WERI-Rb-1 (cell line): ENCODE measurements around the gene RASGRP1.

Experiments
- DNase-seq: peaks from one replicate; pipeline ENCODE4 v3.0.0-alpha.2; 2020
- H3K27ac ChIP-seq: fragments of 250-450 bp; sonication (Bioruptor Pico); 2 replicates; pipeline ENCODE4 v1.5.1; 2020; ENCODE audit warnings: mild to moderate bottlenecking, moderate library complexity
- H3K27me3 ChIP-seq: fragments of 250-450 bp; sonication (Bioruptor Pico); 2 replicates; pipeline ENCODE4 v1.5.1; 2021; ENCODE audit warnings: mild to moderate bottlenecking, low read depth, moderate library complexity; ENCODE audit not compliant: insufficient read depth, severe bottlenecking
- H3K36me3 ChIP-seq: fragments of 250-450 bp; sonication (Bioruptor Pico); 2 replicates; pipeline ENCODE4 v1.5.1; 2020; ENCODE audit warnings: mild to moderate bottlenecking, moderate library complexity
- H3K4me3 ChIP-seq: 2 replicates; pipeline ENCODE4 v1.5.1; 2011; ENCODE audit warnings: low read depth, mild to moderate bottlenecking, control low read depth, low read length
- H3K9me3 ChIP-seq: fragments of 250-450 bp; sonication (Bioruptor Pico); 2 replicates; pipeline ENCODE4 v1.5.1; 2021; ENCODE audit warnings: mild to moderate bottlenecking, moderate library complexity; ENCODE audit not compliant: severe bottlenecking
- TF ChIP-seq, protein P1 (sequence below): IDR thresholded peaks from 2 replicates; pipeline ENCODE4 v1.5.1; 2011; ENCODE audit warnings: low read depth, mild to moderate bottlenecking, control low read depth, inconsistent platforms, low read length

The RASGRP1 gene

GRCh38 chr15:38470816-38471215 is 93.8 kb downstream of the RASGRP1 start:
- no peak overlapping the region for H3K27ac ChIP-seq
- TF ChIP-seq, protein P1, sequence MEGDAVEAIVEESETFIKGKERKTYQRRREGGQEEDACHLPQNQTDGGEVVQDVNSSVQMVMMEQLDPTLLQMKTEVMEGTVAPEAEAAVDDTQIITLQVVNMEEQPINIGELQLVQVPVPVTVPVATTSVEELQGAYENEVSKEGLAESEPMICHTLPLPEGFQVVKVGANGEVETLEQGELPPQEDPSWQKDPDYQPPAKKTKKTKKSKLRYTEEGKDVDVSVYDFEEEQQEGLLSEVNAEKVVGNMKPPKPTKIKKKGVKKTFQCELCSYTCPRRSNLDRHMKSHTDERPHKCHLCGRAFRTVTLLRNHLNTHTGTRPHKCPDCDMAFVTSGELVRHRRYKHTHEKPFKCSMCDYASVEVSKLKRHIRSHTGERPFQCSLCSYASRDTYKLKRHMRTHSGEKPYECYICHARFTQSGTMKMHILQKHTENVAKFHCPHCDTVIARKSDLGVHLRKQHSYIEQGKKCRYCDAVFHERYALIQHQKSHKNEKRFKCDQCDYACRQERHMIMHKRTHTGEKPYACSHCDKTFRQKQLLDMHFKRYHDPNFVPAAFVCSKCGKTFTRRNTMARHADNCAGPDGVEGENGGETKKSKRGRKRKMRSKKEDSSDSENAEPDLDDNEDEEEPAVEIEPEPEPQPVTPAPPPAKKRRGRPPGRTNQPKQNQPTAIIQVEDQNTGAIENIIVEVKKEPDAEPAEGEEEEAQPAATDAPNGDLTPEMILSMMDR, result no peak
- H3K4me3 ChIP-seq, result no peak overlapping the region
- no peaks in the 10 kb centered on the region for H3K27me3 ChIP-seq
- DNase-seq, result no peak
- H3K9me3 ChIP-seq, result no peaks in the 10 kb centered on the region
- peaks cover 28% of the 10 kb centered on the region for H3K36me3 ChIP-seq

DNA sequence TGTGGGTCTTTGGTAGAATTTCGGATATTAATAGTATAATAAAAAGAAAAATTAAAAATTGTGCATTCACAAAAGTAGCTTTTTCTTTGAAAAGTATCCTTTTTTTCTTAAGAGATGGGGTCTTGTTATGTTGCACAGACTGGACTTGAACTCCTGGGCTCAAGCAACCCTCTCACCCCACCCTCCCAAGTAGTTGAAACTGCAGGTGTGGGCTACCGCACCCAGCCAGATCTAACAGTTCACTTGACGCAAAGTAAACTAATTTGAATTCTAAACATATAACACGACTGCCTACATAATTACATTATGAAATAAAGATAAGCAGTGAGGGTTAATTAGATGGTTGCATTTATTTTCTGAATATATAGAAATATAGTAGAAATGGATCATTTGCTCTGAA is 99.9 kb downstream of the RASGRP1 start:
- H3K36me3 ChIP-seq, result peaks cover 3% of the 10 kb centered on the region
- no peak overlapping the region for H3K27ac ChIP-seq
- no peak for DNase-seq
- H3K4me3 ChIP-seq, result no peak overlapping the region
- no peaks in the 10 kb centered on the region for H3K9me3 ChIP-seq
- H3K27me3 ChIP-seq, result no peaks in the 10 kb centered on the region
- TF ChIP-seq, protein P1, result no peak

DNA sequence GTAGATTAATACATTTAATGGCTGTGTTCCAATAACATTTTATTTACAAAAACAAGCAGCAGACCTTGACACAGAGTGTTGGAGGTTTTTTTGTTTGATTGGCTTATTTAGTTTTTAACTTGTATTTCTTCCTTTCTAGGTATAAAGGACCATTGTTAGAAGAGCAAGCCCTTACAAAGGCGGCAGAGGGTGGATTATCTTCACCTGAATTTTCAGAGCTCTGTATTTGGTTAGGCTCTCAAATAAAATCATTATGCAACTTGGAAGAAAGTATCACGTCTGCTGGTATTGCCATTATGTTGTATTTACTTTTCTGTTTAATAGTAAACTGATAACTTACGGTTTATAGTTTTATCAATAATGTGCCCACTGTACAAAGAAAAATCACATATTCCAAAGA is 100.7 kb downstream of the RASGRP1 start:
- no peak overlapping the region for H3K27ac ChIP-seq
- no peak overlapping the region for H3K4me3 ChIP-seq
- no peak for DNase-seq
- H3K9me3 ChIP-seq, result no peaks in the 10 kb centered on the region
- H3K27me3 ChIP-seq, result no peaks in the 10 kb centered on the region
- TF ChIP-seq, protein P1, result no peak
- peaks cover 5% of the 10 kb centered on the region for H3K36me3 ChIP-seq

DNA sequence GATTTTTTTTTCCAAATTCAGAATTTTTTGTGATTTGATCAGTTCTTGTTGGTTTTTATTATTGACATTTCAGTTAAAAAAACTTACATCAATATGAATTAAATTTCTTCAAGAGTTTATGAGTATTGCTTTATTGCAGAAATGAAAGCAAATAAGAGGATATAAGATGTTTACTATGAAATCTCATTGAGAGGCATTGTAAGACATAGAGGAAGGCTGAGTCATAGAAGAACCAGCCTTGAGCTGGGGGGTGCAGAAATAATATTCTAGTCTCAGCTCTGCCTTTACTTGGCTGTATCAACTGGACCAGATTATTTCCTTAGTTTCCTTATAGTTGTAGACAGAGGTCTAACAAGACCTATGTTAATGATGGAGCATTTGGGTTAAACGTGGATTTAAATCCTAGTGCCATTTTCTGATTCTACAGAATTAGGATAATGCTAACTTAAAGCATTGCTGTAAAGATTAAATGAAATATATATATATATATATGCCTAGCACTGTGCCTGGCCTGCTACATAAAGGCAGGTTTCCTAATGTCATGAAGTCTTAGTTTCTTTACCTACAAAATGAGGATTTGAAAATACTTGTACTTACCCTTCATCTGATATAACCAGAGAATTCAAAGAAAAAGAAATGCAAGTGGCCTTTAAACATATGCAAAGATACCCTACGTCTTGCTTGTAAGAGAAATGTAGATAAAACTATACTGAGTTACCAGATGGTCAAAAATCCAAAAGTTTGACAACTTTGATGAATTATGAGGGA is 103.4 kb downstream of the RASGRP1 start:
- TF ChIP-seq, protein P1, result no peak
- H3K27me3 ChIP-seq, result no peaks in the 10 kb centered on the region
- H3K4me3 ChIP-seq, result no peak overlapping the region
- no peak for DNase-seq
- H3K27ac ChIP-seq, result no peak overlapping the region
- H3K36me3 ChIP-seq, result peaks cover 3% of the 10 kb centered on the region; the same call in 1 of the 2 replicates
- H3K9me3 ChIP-seq, result no peaks in the 10 kb centered on the region

DNA sequence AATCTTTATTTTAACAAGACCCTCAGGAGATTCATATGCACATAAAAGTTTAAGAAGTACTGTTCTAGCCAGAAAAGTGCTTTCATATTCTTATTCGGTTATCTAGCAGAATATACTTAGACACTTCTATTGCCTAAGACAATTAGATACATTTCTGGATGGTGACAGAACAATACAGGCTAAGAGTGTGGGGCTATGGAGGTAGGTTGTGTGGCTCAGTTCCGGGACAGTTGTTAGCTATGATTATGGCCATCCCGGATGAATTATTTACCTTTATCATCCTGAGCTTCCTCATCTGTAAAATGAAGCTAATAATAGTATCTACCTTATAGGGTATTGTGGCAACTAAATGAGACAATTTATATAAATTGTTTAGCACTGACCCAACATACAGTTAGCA is 104.1 kb downstream of the RASGRP1 start:
- no peaks in the 10 kb centered on the region for H3K9me3 ChIP-seq
- peaks cover 3% of the 10 kb centered on the region; the same call in 1 of the 2 replicates for H3K36me3 ChIP-seq
- TF ChIP-seq, protein P1, result no peak
- H3K27ac ChIP-seq, result no peak overlapping the region
- no peaks in the 10 kb centered on the region for H3K27me3 ChIP-seq
- no peak for DNase-seq
- no peak overlapping the region for H3K4me3 ChIP-seq

GRCh38 chr15:38459480-38459879 is 105.1 kb downstream of the RASGRP1 start:
- DNase-seq, result no peak
- H3K27me3 ChIP-seq, result no peaks in the 10 kb centered on the region
- no peaks in the 10 kb centered on the region for H3K9me3 ChIP-seq
- peaks cover 3% of the 10 kb centered on the region; the same call in 1 of the 2 replicates for H3K36me3 ChIP-seq
- no peak overlapping the region for H3K4me3 ChIP-seq
- no peak overlapping the region for H3K27ac ChIP-seq
- TF ChIP-seq, protein P1, result no peak
